Mucosa of descending colon (tissue), 3 donors: Measurements from ENCODE around the gene RNU7-1. TPM values are rescaled to one million over a fixed set of nuclear protein-coding genes. Genes with fewer than 3 reads are reported as not detected.

Source experiments
- ATAC-seq: fragments of 200-7000 bp; cut with Tn5 transposase; one replicate; pipeline ENCODE4 v1.9.1; 2020; ENCODE audit warnings: mild to moderate bottlenecking, moderate library complexity
- DNase-seq, 3 donors: peaks; one replicate each; pipeline ENCODE4 v3.0.0-alpha.2; 2020
- H3K36me3 ChIP-seq: fragments of 200-600 bp; one replicate; pipeline ENCODE4 v1.8.0; 2021; ENCODE audit warnings: low read depth, mild to moderate bottlenecking
- H3K4me1 ChIP-seq: fragments of 200-600 bp; one replicate; pipeline ENCODE4 v1.8.0; 2021; ENCODE audit warnings: low read depth, mild to moderate bottlenecking
- H3K4me3 ChIP-seq: fragments of 200-600 bp; one replicate; pipeline ENCODE4 v1.8.0; 2021; ENCODE audit warnings: mild to moderate bottlenecking
- H3K9me3 ChIP-seq: fragments of 200-600 bp; one replicate; pipeline ENCODE4 v1.8.0; 2021; ENCODE audit warnings: mild to moderate bottlenecking
- CTCF ChIP-seq: fragments of 200-600 bp; IDR thresholded peaks from one replicate; pipeline ENCODE4 v1.8.0; 2022; ENCODE audit warnings: antibody characterized with exemption, mild to moderate bottlenecking
- intact Hi-C, 2 donors: fragments of 100-400 bp; cut with DNase I in 1 of 2; cut with micrococcal nuclease in 1 of 2; formaldehyde crosslinking; loops; one replicate each; pipeline versions ENCODE4 v1.11.0 to v1.11.1; 2022; cut with DNase I, micrococcal nuclease
- total RNA-seq, 3 donors: library from RNA; stranded (reverse); fragmentation: NEBNext Ultra II Directional in 2 of 3; extraction: Animal tissue kit (Norgen Biotek cat#: 25700) in 2 of 3; gene quantifications; one replicate each; pipeline versions ENCODE4 v1.2.1 to v1.2.4, GENCODE V29; 2021 to 2023
- donor health status: DM: no; HTN: no; CAD: no; lungs with moderate emphysema.
- donor health status: DM: no; HTN: no; CAD: no.
- donor health status: DM: no; HTN: yes; CAD: no.

RNU7-1 gene
- total RNA-seq, 3 donors from 2014 or later: not detected

GRCh38 chr12:6934110-6934509 is 9.5 kb upstream of the RNU7-1 start:
- no peak overlapping the region for H3K4me3 ChIP-seq
- no peaks in the 10 kb centered on the region for H3K36me3 ChIP-seq
- DNase-seq (peak in 2 of 3 donors; percentile 31 to 65), ATAC-seq (no peak)
- TF ChIP-seq CTCF: no peak
- H3K9me3 ChIP-seq: no peaks in the 10 kb centered on the region
- intact Hi-C loops: no loop called here
- peaks cover 37% of the 10 kb centered on the region for H3K4me1 ChIP-seq

DNA sequence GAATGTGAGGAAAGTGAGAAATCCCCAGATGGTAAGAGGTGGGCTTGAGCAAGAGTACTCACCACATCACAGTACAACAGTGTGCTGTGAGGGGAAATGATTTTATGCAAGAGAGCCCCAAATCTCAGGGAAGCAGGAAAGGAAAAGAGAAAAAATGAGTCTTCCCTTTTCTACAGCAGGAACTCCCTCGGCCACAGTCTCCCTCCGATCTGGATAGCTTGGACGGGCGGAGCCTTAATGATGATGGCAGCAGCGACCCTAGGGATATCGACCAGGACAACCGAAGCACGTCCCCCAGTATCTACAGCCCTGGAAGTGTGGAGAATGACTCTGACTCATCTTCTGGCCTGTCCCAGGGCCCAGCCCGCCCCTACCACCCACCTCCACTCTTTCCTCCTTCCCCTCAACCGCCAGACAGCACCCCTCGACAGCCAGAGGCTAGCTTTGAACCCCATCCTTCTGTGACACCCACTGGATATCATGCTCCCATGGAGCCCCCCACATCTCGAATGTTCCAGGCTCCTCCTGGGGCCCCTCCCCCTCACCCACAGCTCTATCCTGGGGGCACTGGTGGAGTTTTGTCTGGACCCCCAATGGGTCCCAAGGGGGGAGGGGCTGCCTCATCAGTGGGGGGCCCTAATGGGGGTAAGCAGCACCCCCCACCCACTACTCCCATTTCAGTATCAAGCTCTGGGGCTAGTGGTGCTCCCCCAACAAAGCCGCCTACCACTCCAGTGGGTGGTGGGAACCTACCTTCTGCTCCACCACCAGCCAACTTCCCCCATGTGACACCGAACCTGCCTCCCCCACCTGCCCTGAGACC is 8.0 kb upstream of the RNU7-1 start:
- DNase-seq (peak in 2 of 3 donors; percentile 33 to 58), ATAC-seq (no peak)
- intact Hi-C loops: no loop called here
- TF ChIP-seq CTCF: no peak
- H3K9me3 ChIP-seq: no peaks in the 10 kb centered on the region
- no peaks in the 10 kb centered on the region for H3K36me3 ChIP-seq
- H3K4me3 ChIP-seq: no peak overlapping the region
- H3K4me1 ChIP-seq: peaks cover 35% of the 10 kb centered on the region

- H3K36me3 ChIP-seq: no peaks in the 10 kb centered on the region
- no peak for ATAC-seq
- H3K4me1 ChIP-seq: peaks cover 31% of the 10 kb centered on the region
- intact Hi-C loops: no loop called here
- DNase-seq: no peak
- H3K9me3 ChIP-seq: no peaks in the 10 kb centered on the region
- TF ChIP-seq CTCF: no peak
- no peak overlapping the region for H3K4me3 ChIP-seq
These were observed 7.4 kb upstream of the RNU7-1 start for GRCh38 chr12:6936194-6936635.

- no peaks in the 10 kb centered on the region for H3K36me3 ChIP-seq
- peak overlapping the region; percentile 21 for H3K4me3 ChIP-seq
- intact Hi-C loops: no loop called here
- DNase-seq: peak in 2 of 3 donors; percentile 67 to 73
- ATAC-seq: peak; percentile 7
- H3K9me3 ChIP-seq: no peaks in the 10 kb centered on the region
- no peak for TF ChIP-seq CTCF
- peaks cover 31% of the 10 kb centered on the region for H3K4me1 ChIP-seq
These were observed 6.8 kb upstream of the RNU7-1 start for GRCh38 chr12:6936636-6937480.

DNA sequence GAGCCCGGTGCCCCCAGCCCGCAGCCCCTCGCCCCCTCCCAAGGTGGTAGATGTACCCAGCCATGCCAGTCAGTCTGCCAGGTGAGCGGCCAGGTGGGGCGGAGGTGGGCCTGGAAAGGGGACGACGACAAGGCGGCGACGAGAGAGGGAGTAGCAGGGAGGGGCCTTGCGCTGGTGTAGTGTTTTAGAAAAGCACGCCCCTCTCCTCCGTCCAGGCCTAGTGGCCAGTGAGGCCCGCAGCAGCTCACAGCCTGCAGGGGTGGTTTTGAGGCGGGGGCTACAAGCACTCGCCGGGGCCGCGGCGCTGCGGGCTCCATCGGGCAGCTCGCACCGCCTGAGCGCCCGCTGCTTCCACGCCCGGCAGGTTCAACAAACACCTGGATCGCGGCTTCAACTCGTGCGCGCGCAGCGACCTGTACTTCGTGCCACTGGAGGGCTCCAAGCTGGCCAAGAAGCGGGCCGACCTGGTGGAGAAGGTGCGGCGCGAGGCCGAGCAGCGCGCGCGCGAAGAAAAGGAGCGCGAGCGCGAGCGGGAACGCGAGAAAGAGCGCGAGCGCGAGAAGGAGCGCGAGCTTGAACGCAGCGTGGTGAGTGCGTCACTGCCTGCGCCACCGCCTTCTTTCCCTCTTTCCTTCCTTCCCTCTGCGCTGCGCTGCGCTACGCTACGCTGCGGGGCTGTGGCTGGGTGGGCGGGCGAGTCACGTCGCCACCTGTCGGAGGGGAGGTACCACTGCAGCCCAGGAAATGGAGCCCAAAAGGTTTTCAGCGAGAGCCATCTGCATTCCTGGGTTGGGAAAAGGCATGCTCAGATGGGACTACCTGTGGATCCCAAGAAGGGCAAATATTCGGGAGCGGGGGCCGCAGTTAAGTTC is 5.9 kb upstream of the RNU7-1 start:
- intact Hi-C loops: no loop called here
- peak; percentile 99 for TF ChIP-seq CTCF
- Histone ChIP-seq H3K9me3 (no peaks in the 10 kb centered on the region), H3K36me3 (no peaks in the 10 kb centered on the region), H3K4me3 (peak overlapping the region; percentile 21), H3K4me1 (peaks cover 27% of the 10 kb centered on the region)
- peak; percentile 92 to 97 (median 94) for DNase-seq
- peak; percentile 93 for ATAC-seq
